Loucy (cell line): ENCODE data around the gene SERP2.

Source experiments
- H2AFZ ChIP-seq: fragments of 200-600 bp; sonication (generic); 2 replicates; pipeline ENCODE4 v1.6.0; 2016; ENCODE audit warnings: antibody characterized with exemption, mild to moderate bottlenecking, low read length, moderate library complexity
- H3F3A ChIP-seq: fragments of 200-600 bp; 2 replicates; pipeline ENCODE4 v1.6.0; 2016; ENCODE audit warnings: antibody characterized with exemption, low read depth, mild to moderate bottlenecking
- H3K27me3 ChIP-seq: fragments of 200-600 bp; sonication (generic); 2 replicates; pipeline ENCODE4 v1.6.1; 2014; ENCODE audit warnings: low read length, mild to moderate bottlenecking; ENCODE audit not compliant: insufficient read depth, poor library complexity, severe bottlenecking
- H3K36me3 ChIP-seq: fragments of 200-600 bp; sonication (generic); 2 replicates; pipeline ENCODE4 v1.6.1; 2016; ENCODE audit warnings: low read length; ENCODE audit not compliant: insufficient read depth
- H3K4me1 ChIP-seq: fragments of 200-600 bp; sonication (generic); 2 replicates; pipeline ENCODE4 v1.5.1; 2014; ENCODE audit warnings: low read length, mild to moderate bottlenecking; ENCODE audit not compliant: insufficient read depth, poor library complexity, severe bottlenecking
- H3K4me2 ChIP-seq: fragments of 200-600 bp; sonication (generic); 2 replicates; pipeline ENCODE4 v1.6.0; 2014; ENCODE audit warnings: antibody characterized with exemption, low read length, low read depth, mild to moderate bottlenecking; ENCODE audit not compliant: poor library complexity, severe bottlenecking
- H3K4me3 ChIP-seq: fragments of 200-600 bp; sonication (generic); 2 replicates; pipeline ENCODE4 v1.5.1; 2014; ENCODE audit warnings: low read length, mild to moderate bottlenecking, mixed read lengths; ENCODE audit not compliant: poor library complexity, severe bottlenecking
- H3K79me2 ChIP-seq: fragments of 200-600 bp; sonication (generic); 2 replicates; pipeline ENCODE4 v1.6.1; 2014; ENCODE audit warnings: low read length; ENCODE audit not compliant: insufficient read depth
- H3K9ac ChIP-seq: fragments of 200-600 bp; sonication (generic); 2 replicates; pipeline ENCODE4 v1.6.0; 2014; ENCODE audit warnings: mild to moderate bottlenecking, low read depth, low read length, moderate library complexity; ENCODE audit not compliant: poor library complexity, severe bottlenecking
- H3K9me2 ChIP-seq: fragments of 200-600 bp; sonication (generic); replicated peaks from 2 replicates; pipeline ENCODE4 v1.6.1; 2016; ENCODE audit warnings: low read depth, low read length, mixed read lengths
- H3K9me3 ChIP-seq: fragments of 200-600 bp; sonication (generic); 2 replicates; pipeline ENCODE4 v1.6.1; 2014; ENCODE audit warnings: mild to moderate bottlenecking, antibody characterized with exemption, low read length, low read depth; ENCODE audit not compliant: insufficient read depth
- H4K20me1 ChIP-seq: fragments of 200-600 bp; sonication (generic); 2 replicates; pipeline ENCODE4 v1.6.0; 2014; ENCODE audit warnings: antibody characterized with exemption, low read length, mild to moderate bottlenecking; ENCODE audit not compliant: insufficient read depth, poor library complexity, severe bottlenecking
- CTCF ChIP-seq: fragments of 200-600 bp; sonication (generic); conservative IDR thresholded peaks from 2 replicates; pipeline ENCODE4 v1.5.1; 2014; ENCODE audit warnings: mild to moderate bottlenecking, antibody characterized with exemption, low read length
- EZH2phosphoT487 ChIP-seq: fragments of 200-600 bp; IDR thresholded peaks from 2 replicates; pipeline ENCODE4 v1.6.1; 2018; ENCODE audit warnings: antibody characterized with exemption, mild to moderate bottlenecking, moderate library complexity, borderline replicate concordance

The SERP2 gene

GRCh38 chr13:44425815-44426078 is 52.1 kb downstream of the SERP2 start:
- Histone ChIP-seq H3F3A (no peaks in the 10 kb centered on the region), H3K27me3 (no peaks in the 10 kb centered on the region), H4K20me1 (no peaks in the 10 kb centered on the region), H3K4me3 (no peak overlapping the region), H3K36me3 (no peaks in the 10 kb centered on the region), H3K9me2 (no peaks in the 10 kb centered on the region), H3K79me2 (no peaks in the 10 kb centered on the region), H3K4me2 (no peak overlapping the region), H3K4me1 (peaks cover 11% of the 10 kb centered on the region), H2AFZ (no peak overlapping the region), H3K9ac (no peak overlapping the region), H3K9me3 (no peaks in the 10 kb centered on the region)
- TF ChIP-seq EZH2phosphoT487 (no peak), CTCF (no peak)

- Histone ChIP-seq H3K9me2 (no peaks in the 10 kb centered on the region), H3K27me3 (no peaks in the 10 kb centered on the region), H3K4me2 (no peak overlapping the region), H4K20me1 (no peaks in the 10 kb centered on the region), H3K4me3 (no peak overlapping the region), H3K4me1 (peaks cover 11% of the 10 kb centered on the region), H3K9me3 (no peaks in the 10 kb centered on the region), H2AFZ (no peak overlapping the region), H3F3A (no peaks in the 10 kb centered on the region), H3K36me3 (no peaks in the 10 kb centered on the region), H3K9ac (no peak overlapping the region), H3K79me2 (no peaks in the 10 kb centered on the region)
- no peak for TF ChIP-seq EZH2phosphoT487
- no peak for TF ChIP-seq CTCF
These were observed 52.8 kb downstream of the SERP2 start for GRCh38 chr13:44426461-44426860.

GRCh38 chr13:44429311-44429710 is 55.7 kb downstream of the SERP2 start:
- Histone ChIP-seq H3K9ac (no peak overlapping the region), H3F3A (no peaks in the 10 kb centered on the region; the same call in 1 of the 2 replicates), H2AFZ (no peak overlapping the region), H3K9me2 (no peaks in the 10 kb centered on the region), H3K4me3 (no peak overlapping the region), H3K4me2 (no peak overlapping the region), H3K36me3 (peaks cover 18% of the 10 kb centered on the region), H3K79me2 (peaks cover 20% of the 10 kb centered on the region), H4K20me1 (peaks cover 17% of the 10 kb centered on the region), H3K9me3 (no peaks in the 10 kb centered on the region), H3K4me1 (peaks cover 29% of the 10 kb centered on the region), H3K27me3 (no peaks in the 10 kb centered on the region)
- TF ChIP-seq CTCF = no peak
- TF ChIP-seq EZH2phosphoT487 = no peak
